SK-N-SH (cell line): ENCODE data around the gene RRAD. TPM values are rescaled to one million over a fixed set of nuclear protein-coding genes. Genes with fewer than 3 reads are reported as not detected.
"Not testable (repeated sequence)": the region's sequence is repeated elsewhere in the genome, so short reads cannot be mapped to it uniquely, and the experiment has no call there.

Source experiments
- CTCF ChIA-PET: fragments of 300-600, 350-600 bp; formaldehyde crosslinking; extraction: SDS; loops from one replicate; lab custom pipeline; 2021; lab: Yijun Ruan, JAX
- POLR2A ChIA-PET: fragments of 350-600 bp; sonication (Branson Sonifier 250); formaldehyde crosslinking; extraction: SDS; loops from one replicate; lab custom pipeline; 2020; ENCODE audit warnings: antibody characterized with exemption, inconsistent platforms; lab: Yijun Ruan, JAX
- DNase-seq: peaks from one replicate; pipeline ENCODE4 v3.0.0; 2012
- H2AFZ ChIP-seq: fragments of 200-600 bp; sonication (generic); 2 replicates; pipeline ENCODE4 v1.8.1; 2016; ENCODE audit warnings: antibody characterized with exemption, mild to moderate bottlenecking, low read depth
- H3F3A ChIP-seq: fragments of 200-600 bp; sonication (generic); replicated peaks from 2 replicates; pipeline ENCODE3; 2016; ENCODE audit warnings: antibody characterized with exemption, mild to moderate bottlenecking; ENCODE audit not compliant: insufficient read depth
- H3K27ac ChIP-seq, 2 experiments: fragments of 200-500 bp in 1 of 2; fragments of 200-600 bp in 1 of 2; sonication (Bioruptor generic) in 1 of 2; sonication (generic), shearing (Covaris generic) in 1 of 2; 2 replicates each; pipeline versions ENCODE4 v1.5.1 to v1.6.1; 2014 to 2016; ENCODE audit warnings: low read depth in 2 of 2, inconsistent platforms in 1 of 2, low read length in 1 of 2, mild to moderate bottlenecking in 1 of 2, mixed read lengths in 1 of 2
- H3K27me3 ChIP-seq: fragments of 200-600 bp; sonication (generic), shearing (Covaris generic); 2 replicates; pipeline ENCODE4 v1.6.1; 2016; ENCODE audit warnings: mixed run types; ENCODE audit not compliant: insufficient read depth
- H3K36me3 ChIP-seq, 2 experiments: fragments of 200-500 bp in 1 of 2; fragments of 200-600 bp in 1 of 2; sonication (Bioruptor generic) in 1 of 2; sonication (generic) in 1 of 2; replicated peaks in 1 of 2; 2 replicates each; pipeline versions ENCODE3 to v1.5.1; 2014 to 2016; ENCODE audit warnings: low read length in 1 of 2, mild to moderate bottlenecking in 1 of 2; ENCODE audit not compliant: insufficient read depth in 2 of 2, control insufficient read depth in 1 of 2
- H3K4me1 ChIP-seq, 2 experiments: fragments of 200-500 bp in 1 of 2; fragments of 200-600 bp in 1 of 2; sonication (Bioruptor generic) in 1 of 2; sonication (generic), shearing (Covaris generic) in 1 of 2; 2 replicates each; pipeline versions ENCODE4 v1.5.1 to v1.6.1; 2014 to 2016; ENCODE audit warnings: low read depth in 1 of 2, low read length in 1 of 2, mixed run types in 1 of 2; ENCODE audit not compliant: insufficient read depth in 2 of 2, control insufficient read depth in 1 of 2
- H3K4me2 ChIP-seq: fragments of 200-600 bp; sonication (generic), shearing (Covaris generic); 2 replicates; pipeline ENCODE4 v1.6.1; 2017; ENCODE audit warnings: mixed run types
- H3K4me3 ChIP-seq, 2 experiments: fragments of 200-500 bp in 1 of 2; fragments of 200-600 bp in 1 of 2; sonication (Bioruptor generic) in 1 of 2; sonication (generic), shearing (Covaris generic) in 1 of 2; 2 replicates each; pipeline versions ENCODE4 v1.5.1 to v1.8.1; 2014 to 2016; ENCODE audit warnings: low read depth in 2 of 2, inconsistent platforms in 1 of 2, low read length in 1 of 2, mild to moderate bottlenecking in 1 of 2, mixed read lengths in 1 of 2, moderate library complexity in 1 of 2
- H3K79me2 ChIP-seq: fragments of 200-600 bp; sonication (generic); 2 replicates; pipeline ENCODE4 v1.8.1; 2017; ENCODE audit warnings: mild to moderate bottlenecking; ENCODE audit not compliant: insufficient read depth
- H3K9ac ChIP-seq: fragments of 200-600 bp; sonication (generic); 2 replicates; pipeline ENCODE4 v1.6.1; 2017; ENCODE audit warnings: mixed run types
- H3K9me2 ChIP-seq: fragments of 200-600 bp; sonication (generic); 2 replicates; pipeline ENCODE4 v1.6.1; 2017; ENCODE audit warnings: mixed run types
- H3K9me3 ChIP-seq: fragments of 200-600 bp; sonication (generic); 2 replicates; pipeline ENCODE4 v1.6.1; 2017; ENCODE audit warnings: mixed run types, mild to moderate bottlenecking, moderate library complexity
- H4K20me1 ChIP-seq: fragments of 200-600 bp; sonication (generic); 2 replicates; pipeline ENCODE4 v1.6.1; 2017; ENCODE audit warnings: mild to moderate bottlenecking, mixed run types; ENCODE audit not compliant: insufficient read depth
- EP300 ChIP-seq, 2 experiments: IDR thresholded peaks; 2 replicates each; pipeline versions ENCODE4 v1.4.0 to v1.6.1; 2012; ENCODE audit warnings: borderline replicate concordance in 1 of 2, low read depth in 1 of 2, low read length in 1 of 2
- POLR2AphosphoS5 ChIP-seq: IDR thresholded peaks from 2 replicates; pipeline ENCODE4 v1.6.1; 2012; ENCODE audit warnings: low read depth, low read length
- TAF1 ChIP-seq: IDR thresholded peaks from 2 replicates; pipeline ENCODE4 v1.6.1; 2012; ENCODE audit warnings: low read depth, mild to moderate bottlenecking, low read length, moderate library complexity, borderline replicate concordance
- WGBS: methylation state at CpG from one replicate; pipeline ENCODE4 v1.1.6; 2017; ENCODE audit warnings: low lambda C conversion rate; 5-methylcytosine and 5-hydroxymethylcytosine counted together
- polyA plus RNA-seq, 3 experiments: library from polyadenylated mRNA; depleted of rRNA; stranded (reverse); fragments of >200 nt; gene quantifications; 2 replicates each; pipeline ENCODE4 v1.2.3, GENCODE V29; 2012

RRAD gene
- 9.3 and 11.7 TPM in 2 replicates for polyA plus RNA-seq (2012; rRNA removed)
- polyA plus RNA-seq (2012; cell fraction: cytosol; rRNA removed): 3.5 and 5.2 TPM in 2 replicates
- 16.5 and 22.1 TPM in 2 replicates for polyA plus RNA-seq (2012; cell fraction: nucleus; rRNA removed)

GRCh38 chr16:66925322-66925840 is at the start of gene RRAD:
TSS of gene RRAD (minus strand) at chr16:66925535. CDS start at chr16:66925179, 356 bp downstream.
- H3K4me1 ChIP-seq: peaks cover 4 to 13% of the 10 kb centered on the region in 2 experiments; a peak in 3 of 4 replicates
- no peaks in the 10 kb centered on the region for H3K9me2 ChIP-seq
- peak within 1 kb of the TSS in 1 of 2 experiments; percentile 71; a peak in 2 of 4 replicates for H3K27ac ChIP-seq
- no peak within 1 kb of the TSS for H2AFZ ChIP-seq
- H4K20me1 ChIP-seq: no peaks in the 10 kb centered on the region
- H3K4me3 ChIP-seq: peak within 1 kb of the TSS in 1 of 2 experiments; percentile 37; a peak in 2 of 4 replicates
- TF ChIP-seq EP300 (IDR thresholded peaks at IDR 0.05; ENCODE audit: borderline replicate concordance in 1 of 2, low read depth in 1 of 2, low read length in 1 of 2) (no peak), TAF1 (no peak), POLR2AphosphoS5 (no peak)
- no peak within 1 kb of the TSS for H3K4me2 ChIP-seq
- H3F3A ChIP-seq: peaks cover 8% of the 10 kb centered on the region
- no peaks in the 10 kb centered on the region for H3K9me3 ChIP-seq
- H3K36me3 ChIP-seq: no peaks in the 10 kb centered on the region
- no peak within 1 kb of the TSS for H3K9ac ChIP-seq
- H3K27me3 ChIP-seq: no peaks in the 10 kb centered on the region
- no peaks in the 10 kb centered on the region for H3K79me2 ChIP-seq
- no peak for DNase-seq
- ChIA-PET POLR2A (no interaction called here), CTCF (interaction anchor here (0.8 to 13.6 kb wide), 9 partner anchors 8 to 92 kb away, joined by 3 to 174 read pairs (median 6); partner anchors contain the start of gene CES3)
- 51% methylated on average over 17 of the region's 42 CpGs for WGBS

- H3K9ac ChIP-seq, H3K4me3 ChIP-seq, POLR2A ChIA-PET, H3K9me2 ChIP-seq, DNase-seq, H3K4me1 ChIP-seq, H3K4me2 ChIP-seq, H3F3A ChIP-seq, H3K79me2 ChIP-seq, H4K20me1 ChIP-seq, H3K36me3 ChIP-seq, H3K27ac ChIP-seq, H3K9me3 ChIP-seq, H3K27me3 ChIP-seq, H2AFZ ChIP-seq: not testable (repeated sequence)
- CTCF ChIA-PET: interaction anchor here (1.1 to 6.9 kb wide), 5 partner anchors 9 to 188 kb away, joined by 3 to 103 read pairs (median 11); partner anchors contain the start of genes B3GNT9 and CES3
- WGBS: 80% methylated on average over 11 of the region's 11 CpGs
Observed at GRCh38 chr16:66974932-66975246, 49.6 kb upstream of the RRAD start.

- H3K4me1 ChIP-seq, H3K9me3 ChIP-seq, H3K27me3 ChIP-seq, H4K20me1 ChIP-seq, H3K9ac ChIP-seq, POLR2A ChIA-PET, H2AFZ ChIP-seq, H3K79me2 ChIP-seq, H3F3A ChIP-seq, H3K9me2 ChIP-seq, DNase-seq, H3K4me3 ChIP-seq, H3K4me2 ChIP-seq, H3K36me3 ChIP-seq, H3K27ac ChIP-seq: not testable (repeated sequence)
- CTCF ChIA-PET: interaction anchor here (0.9 to 6.9 kb wide), 9 partner anchors 9 to 442 kb away, joined by 3 to 103 read pairs (median 3); partner anchors contain the start of genes B3GNT9, CES3 and ZDHHC1
- 90% methylated on average over 15 of the region's 32 CpGs for WGBS
Observed at GRCh38 chr16:66974156-66974931, 49.0 kb upstream of the RRAD start.
